Activated CD8-positive, alpha-beta T cell treated with anti-CD3 and anti-CD28 coated beads for 36 hours (primary cell): Measurements from ENCODE around the gene DNAJC1. TPM values are rescaled to one million over a fixed set of nuclear protein-coding genes. Genes with fewer than 3 reads are reported as not detected.

Experiments
- ATAC-seq: fragments of 200-7000 bp; cut with Tn5 transposase; one replicate; pipeline ENCODE4 v1.10.0; 2021; ENCODE audit warnings: mild to moderate bottlenecking, moderate library complexity
- CTCF ChIA-PET: fragments of 350-600 bp; sonication (Branson Sonifier 250); formaldehyde crosslinking; loops from one replicate; lab custom pipeline; 2021; ENCODE audit warnings: antibody characterized with exemption; lab: Charles Lee
- POLR2A ChIA-PET: fragments of 350-600 bp; sonication (Branson Sonifier 250); formaldehyde crosslinking; loops from one replicate; lab custom pipeline; 2021; ENCODE audit warnings: antibody characterized with exemption; lab: Charles Lee
- DNase-seq: peaks from one replicate; pipeline ENCODE4 v3.0.0-alpha.2; 2020
- H3K27ac Mint-ChIP-seq: one replicate; pipeline ENCODE4 v1.8.0; 2021; ENCODE audit warnings: mild to moderate bottlenecking, mixed read lengths
- H3K27me3 Mint-ChIP-seq: one replicate; pipeline ENCODE4 v1.8.0; 2021; ENCODE audit warnings: mixed read lengths
- H3K36me3 Mint-ChIP-seq: one replicate; pipeline ENCODE4 v1.8.0; 2021; ENCODE audit warnings: low read depth, mixed read lengths
- H3K4me1 Mint-ChIP-seq: one replicate; pipeline ENCODE4 v1.8.0; 2021; ENCODE audit warnings: low read depth, mixed read lengths
- H3K4me3 Mint-ChIP-seq: one replicate; pipeline ENCODE4 v1.8.0; 2021; ENCODE audit warnings: mild to moderate bottlenecking, moderate library complexity, mixed read lengths
- H3K9me3 Mint-ChIP-seq: one replicate; pipeline ENCODE4 v1.8.0; 2021; ENCODE audit warnings: mixed read lengths
- CTCF ChIP-seq: fragments of 200-600 bp; IDR thresholded peaks from one replicate; pipeline ENCODE4 v1.8.0; 2022; ENCODE audit warnings: antibody characterized with exemption, mild to moderate bottlenecking
- intact Hi-C: fragments of 100-400 bp; cut with micrococcal nuclease; formaldehyde crosslinking; loops from one replicate; pipeline ENCODE4 v1.10.0; 2022
- total RNA-seq, 2 experiments: library from RNA; stranded (reverse); gene quantifications; one replicate each; pipeline ENCODE4 v1.2.3, GENCODE V29; 2021

The DNAJC1 gene
- total RNA-seq, 2 experiments from 2014 or later, result 19.3 to 23.7 TPM

GRCh38 chr10:21959998-21960397 is 43.5 kb downstream of the DNAJC1 start:
- POLR2A ChIA-PET, result no interaction called here

GRCh38 chr10:21954690-21955089 is 48.8 kb downstream of the DNAJC1 start:
- Mint-ChIP-seq H3K36me3 (no peaks in the 10 kb centered on the region), H3K27me3 (no peaks in the 10 kb centered on the region), H3K4me1 (peaks cover 8% of the 10 kb centered on the region), H3K27ac (no peak overlapping the region), H3K4me3 (no peak overlapping the region), H3K9me3 (no peaks in the 10 kb centered on the region)
- POLR2A ChIA-PET, result no interaction called here
- CTCF ChIA-PET, result interaction anchor here (1.3 kb wide), 1 partner anchor 23 kb away, joined by 3 read pairs; no protein-coding TSS in a partner anchor
- no peak for TF ChIP-seq CTCF
- ATAC-seq, result no peak
- intact Hi-C loops, result loop anchor here (5.0 to 10.0 kb wide), 2 partner anchors 200 to 677 kb away; no protein-coding TSS in a partner anchor
- no peak for DNase-seq

More at GRCh38 chr10:21959998-21960397, 43.5 kb downstream of the DNAJC1 start:
- H3K27ac Mint-ChIP-seq, result no peak overlapping the region
- CTCF ChIA-PET, result no interaction called here
- TF ChIP-seq CTCF, result no peak
- no peak for ATAC-seq
- H3K4me1 Mint-ChIP-seq, result peaks cover 16% of the 10 kb centered on the region
- no peak for DNase-seq
- no peak overlapping the region for H3K4me3 Mint-ChIP-seq
- no peaks in the 10 kb centered on the region for H3K9me3 Mint-ChIP-seq
- H3K36me3 Mint-ChIP-seq, result no peaks in the 10 kb centered on the region
- no peaks in the 10 kb centered on the region for H3K27me3 Mint-ChIP-seq
- intact Hi-C loops, result loop anchor here (5.0 to 10.0 kb wide), 2 partner anchors 205 to 683 kb away; no protein-coding TSS in a partner anchor

- intact Hi-C loops, result loop anchor here (10.0 kb wide), 1 partner anchor 199 kb away; no protein-coding TSS in a partner anchor
- H3K4me3 Mint-ChIP-seq, result no peak overlapping the region
- TF ChIP-seq CTCF, result no peak
- H3K36me3 Mint-ChIP-seq, result no peaks in the 10 kb centered on the region
- H3K9me3 Mint-ChIP-seq, result no peaks in the 10 kb centered on the region
- DNase-seq (no peak), ATAC-seq (no peak)
- H3K27ac Mint-ChIP-seq, result no peak overlapping the region
- H3K4me1 Mint-ChIP-seq, result peaks cover 9% of the 10 kb centered on the region
- POLR2A ChIA-PET, result no interaction called here
- CTCF ChIA-PET, result interaction anchor here (1.3 kb wide), 1 partner anchor 24 kb away, joined by 3 read pairs; no protein-coding TSS in a partner anchor
- H3K27me3 Mint-ChIP-seq, result no peaks in the 10 kb centered on the region
Measured at GRCh38 chr10:21954132-21954531, 49.4 kb downstream of the DNAJC1 start.

- Mint-ChIP-seq H3K9me3 (no peaks in the 10 kb centered on the region), H3K36me3 (no peaks in the 10 kb centered on the region), H3K27ac (no peak overlapping the region), H3K4me3 (no peak overlapping the region), H3K27me3 (no peaks in the 10 kb centered on the region), H3K4me1 (peaks cover 9% of the 10 kb centered on the region)
- ChIA-PET POLR2A (no interaction called here), CTCF (interaction anchor here (0.9 to 2.3 kb wide), 4 partner anchors 24 to 459 kb away, joined by 3 to 9 read pairs (median 4); no protein-coding TSS in a partner anchor)
- DNase-seq (no peak), ATAC-seq (peak; percentile 95)
- intact Hi-C loops, result loop anchor here (2.0 to 10.0 kb wide), 2 partner anchors 199 to 459 kb away; no protein-coding TSS in a partner anchor
- TF ChIP-seq CTCF, result peak; percentile 67
Measured at GRCh38 chr10:21953585-21954057, 49.9 kb downstream of the DNAJC1 start.

GRCh38 chr10:21950566-21950965 is 53.0 kb downstream of the DNAJC1 start:
- no peaks in the 10 kb centered on the region for H3K27me3 Mint-ChIP-seq
- no peak overlapping the region for H3K4me3 Mint-ChIP-seq
- ATAC-seq, result no peak
- H3K4me1 Mint-ChIP-seq, result peaks cover 10% of the 10 kb centered on the region
- H3K36me3 Mint-ChIP-seq, result peaks cover 1% of the 10 kb centered on the region
- H3K9me3 Mint-ChIP-seq, result no peaks in the 10 kb centered on the region
- no peak for DNase-seq
- intact Hi-C loops, result loop anchor here (10.0 kb wide), 1 partner anchor 196 kb away; no protein-coding TSS in a partner anchor
- H3K27ac Mint-ChIP-seq, result no peak overlapping the region
- ChIA-PET CTCF (no interaction called here), POLR2A (no interaction called here)
- TF ChIP-seq CTCF, result no peak
